GM18868 (cell line): ENCODE measurements around the gene CREB3L2.
A peak's percentile ranks its signal among the peaks of the same experiment; 100 is the strongest.
"Not testable (repeated sequence)": the region's sequence is repeated elsewhere in the genome, so short reads cannot be mapped to it uniquely, and the experiment has no call there.

ENCODE experiments used
- ATAC-seq: cut with Tn5 transposase; IDR thresholded peaks from one replicate; pipeline ENCODE4 v1.9.1; 2021; ENCODE audit warnings: mild to moderate bottlenecking, moderate library complexity; ENCODE audit not compliant: unreplicated experiment

CREB3L2 gene

DNA sequence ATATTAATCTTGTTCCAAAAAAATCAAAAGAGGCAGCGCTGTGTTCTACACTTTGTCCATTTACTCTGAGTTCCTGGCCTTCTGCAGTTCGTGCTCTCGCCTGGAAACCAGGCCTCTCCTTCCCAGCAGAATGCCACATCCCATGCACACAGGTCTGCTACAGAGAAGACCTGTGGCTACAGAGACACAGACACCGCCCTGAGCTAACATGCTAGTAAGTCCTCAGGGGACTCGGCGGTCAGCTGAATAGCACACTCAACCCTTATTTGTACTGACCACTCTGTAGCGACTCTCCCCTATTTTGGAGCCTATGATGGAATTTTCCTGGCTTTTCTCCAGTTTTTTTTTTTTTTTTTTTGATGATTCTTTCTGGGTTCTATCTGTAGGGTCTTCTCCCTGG lies 12.8 kb downstream of the CREB3L2 start:
- no peak for ATAC-seq

DNA sequence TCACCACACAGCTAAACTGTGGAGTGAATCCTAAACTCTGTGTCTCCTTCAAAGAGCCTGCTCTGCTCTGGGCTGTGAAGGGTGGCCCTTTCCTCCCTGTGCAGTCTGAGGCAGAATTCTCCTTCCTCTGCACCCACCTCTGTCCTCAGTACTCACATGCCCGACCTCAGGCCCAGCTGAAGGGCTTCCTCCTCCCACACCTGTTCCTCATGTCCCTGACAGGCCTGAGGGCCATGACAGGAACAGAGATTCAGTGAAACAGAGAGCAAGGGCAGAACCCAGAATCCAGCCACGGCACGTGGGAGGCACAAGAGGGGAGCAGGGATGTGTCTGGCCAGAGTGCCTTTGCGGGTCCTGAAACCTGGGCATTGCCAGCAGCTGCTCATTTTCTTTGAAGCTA lies 13.9 kb downstream of the CREB3L2 start:
- ATAC-seq = peak; percentile 44

DNA sequence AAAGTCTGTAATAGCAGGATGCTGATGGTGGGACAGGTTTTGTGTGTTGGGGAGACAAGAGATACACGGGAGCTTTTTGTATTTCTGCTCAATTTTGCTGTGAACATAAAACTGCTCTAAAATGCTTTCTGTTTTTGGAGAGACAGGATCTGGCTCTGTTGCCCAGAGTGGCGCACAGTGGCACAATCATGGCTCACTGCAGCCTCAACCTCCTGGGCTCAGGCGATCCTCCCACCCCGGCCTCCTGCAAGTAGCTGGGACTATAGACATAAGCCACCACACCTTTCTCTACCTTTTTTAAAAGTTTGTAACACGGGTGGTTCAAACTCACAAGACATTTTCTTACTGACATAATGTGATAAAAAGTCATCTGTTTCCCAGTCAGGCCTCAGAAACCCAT lies 14.3 kb downstream of the CREB3L2 start:
- no peak for ATAC-seq

DNA sequence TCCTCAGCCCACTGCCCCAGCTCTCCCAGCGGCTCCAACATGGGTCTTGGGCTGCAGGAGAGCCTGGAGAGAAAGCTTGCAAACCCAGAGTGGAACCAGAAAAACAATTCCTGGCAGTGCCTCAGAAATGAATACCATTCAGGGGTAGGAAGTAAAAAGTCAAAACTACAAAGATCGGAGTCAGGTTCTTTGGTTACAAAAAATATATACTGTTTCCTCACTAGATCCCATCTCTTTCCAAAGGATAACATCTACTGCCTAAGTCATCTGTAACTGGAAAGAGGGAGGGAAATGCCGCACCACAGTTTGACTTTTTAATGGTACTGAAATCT lies 14.9 kb downstream of the CREB3L2 start:
- no peak for ATAC-seq

DNA sequence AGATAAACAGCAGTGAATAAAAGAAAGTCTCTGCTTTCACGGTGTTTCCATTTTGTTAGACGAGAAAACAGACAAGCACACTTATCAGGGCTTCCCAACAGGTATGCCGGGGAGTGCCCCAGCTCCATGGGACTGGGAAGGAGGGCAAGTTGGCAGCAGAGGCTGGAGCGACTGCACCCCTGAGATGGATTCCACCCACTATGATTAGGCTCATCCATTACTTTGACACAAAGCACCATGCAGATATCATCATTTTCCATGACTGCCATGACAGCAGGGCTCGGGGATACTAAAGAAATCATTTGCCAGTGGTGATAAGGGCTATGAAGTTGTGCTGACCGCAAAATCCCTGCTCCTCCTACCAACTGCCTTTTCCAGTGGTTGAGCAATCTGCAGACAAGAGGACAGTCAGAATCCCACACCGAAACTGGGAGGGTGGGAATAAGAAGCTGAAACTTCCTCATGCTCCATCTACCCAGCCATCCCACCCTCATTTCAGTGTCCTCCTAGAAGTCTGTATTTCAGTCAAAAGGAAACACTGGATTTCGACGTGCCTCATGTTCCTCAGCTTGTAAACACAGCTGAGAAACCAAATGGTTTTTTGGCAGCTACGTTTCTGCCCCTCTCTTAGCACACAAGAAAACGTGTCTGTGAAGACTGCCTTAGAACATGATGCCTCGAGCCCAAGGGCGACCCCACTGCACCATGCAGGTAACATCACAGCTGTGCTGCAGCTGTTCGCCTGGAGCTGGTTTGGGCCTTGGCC lies 15.5 kb downstream of the CREB3L2 start:
- ATAC-seq = no peak

DNA sequence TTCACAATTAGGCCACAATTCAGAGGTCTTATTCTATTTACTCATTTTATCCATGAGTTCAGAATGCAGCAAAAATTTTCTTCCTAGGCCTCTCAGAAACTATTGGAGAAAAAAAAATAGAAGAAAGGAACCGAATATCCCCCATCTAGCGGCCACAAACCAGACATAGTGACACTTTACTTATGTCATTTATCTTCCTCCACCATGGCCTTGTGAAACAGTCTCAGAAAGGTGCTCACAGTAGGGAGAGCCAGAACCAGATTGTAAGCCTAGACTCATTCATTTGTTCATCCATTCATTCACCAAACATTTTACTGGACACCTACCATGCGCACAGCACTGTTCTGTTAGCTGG lies 16.0 kb downstream of the CREB3L2 start:
- ATAC-seq = peak; percentile 51

DNA sequence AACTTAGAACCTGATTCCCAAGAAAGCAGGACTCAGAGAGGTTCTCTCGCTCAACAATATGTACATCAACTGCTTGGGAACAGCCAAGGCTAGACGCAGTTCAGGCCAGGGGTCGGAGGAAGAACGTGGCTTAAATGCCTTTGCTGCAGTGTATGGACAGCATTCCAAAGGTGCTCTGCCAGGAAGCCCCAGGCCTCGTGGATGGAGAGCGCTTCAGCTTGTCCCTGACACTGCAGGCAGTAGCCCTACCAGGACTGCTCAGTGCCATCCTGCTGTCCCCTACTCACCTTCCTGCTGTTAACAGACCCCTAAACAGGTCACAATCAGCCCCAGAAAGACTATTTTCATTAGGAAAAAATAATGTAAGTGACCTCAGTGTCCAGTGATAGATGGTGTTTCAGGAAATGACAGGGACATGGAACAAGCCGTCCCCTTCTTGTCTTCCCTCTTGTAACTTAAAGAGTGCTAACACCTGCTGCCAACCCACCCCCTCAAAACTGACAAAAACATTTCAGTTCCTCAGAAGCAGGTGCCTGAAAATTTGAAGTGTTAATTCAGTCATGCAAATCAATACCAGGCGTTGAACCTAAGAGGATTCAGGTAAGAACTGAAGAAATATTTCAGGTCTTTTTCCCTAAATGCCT lies 16.5 kb downstream of the CREB3L2 start:
- ATAC-seq = peak; percentile 50

DNA sequence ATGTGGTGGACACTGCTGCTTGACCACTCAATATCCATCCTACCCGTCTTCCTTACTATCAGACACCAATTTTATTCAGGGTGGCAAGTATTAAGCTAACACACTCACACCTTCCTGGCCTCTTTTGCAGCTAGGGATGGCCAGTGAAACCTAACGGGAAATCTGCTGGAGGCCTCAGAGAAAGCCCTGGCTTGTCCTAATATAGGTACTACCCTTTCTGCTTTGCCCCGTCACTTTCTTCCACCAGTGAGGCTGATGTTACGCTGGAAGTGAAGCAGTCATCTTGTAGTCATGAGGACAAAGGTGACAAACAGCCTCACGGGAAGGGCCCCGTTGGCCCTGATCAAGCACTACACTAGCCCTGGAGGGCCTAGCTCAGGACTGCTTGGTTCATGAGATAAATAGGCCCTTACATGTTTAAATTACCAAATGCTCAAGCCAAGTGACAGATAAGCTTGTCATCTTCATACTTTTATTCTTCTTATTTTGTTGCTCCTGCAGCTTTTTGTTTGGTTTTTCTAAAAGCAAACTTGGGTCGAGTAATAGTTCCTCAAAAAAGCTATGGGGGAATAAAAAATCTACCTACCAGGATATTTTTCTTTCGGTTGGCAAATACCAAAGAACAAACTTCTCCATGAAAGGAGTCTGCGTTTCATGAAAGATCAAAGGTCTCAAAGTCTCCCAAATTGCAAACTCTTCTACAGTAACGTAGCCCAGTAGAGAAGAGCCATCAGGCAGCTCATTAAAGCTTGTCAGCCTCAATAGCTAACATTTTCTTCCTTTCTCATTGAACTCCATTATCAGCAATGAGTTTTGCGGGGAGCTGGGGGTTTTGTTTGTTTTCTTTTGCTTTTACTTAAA lies 17.5 kb downstream of the CREB3L2 start:
- no peak for ATAC-seq

DNA sequence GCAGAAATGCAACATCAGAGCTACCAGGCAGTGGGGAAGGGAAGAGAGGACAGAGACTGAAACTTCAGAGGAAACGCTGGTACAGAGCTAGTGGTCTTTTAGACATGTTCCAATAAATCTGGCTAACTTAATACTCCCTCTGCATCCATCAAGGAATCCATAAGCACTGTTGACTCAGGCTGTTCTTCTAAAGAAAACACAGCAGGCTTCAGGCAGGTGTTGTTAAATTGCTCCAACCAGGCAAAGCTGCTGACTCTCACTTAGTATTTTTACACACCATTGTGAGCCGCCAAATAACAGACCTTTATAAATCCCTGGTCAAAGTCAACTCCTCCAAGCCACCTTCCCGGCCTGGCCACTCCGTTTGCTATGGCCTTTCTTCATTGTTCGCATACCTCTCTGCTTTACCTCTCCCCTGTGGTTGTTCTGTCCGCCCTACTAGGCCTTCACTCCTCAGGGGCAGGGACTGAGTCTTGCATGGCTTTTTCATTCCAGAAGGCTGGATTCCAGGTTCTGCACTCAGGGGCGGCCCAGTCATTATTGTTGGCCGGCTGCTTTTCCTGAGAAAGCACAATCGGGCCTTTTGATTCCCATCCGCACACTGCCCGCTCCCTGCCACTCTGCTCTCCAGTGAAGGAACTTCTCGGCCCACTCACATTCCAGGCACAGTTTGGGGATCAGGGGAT lies 18.4 kb downstream of the CREB3L2 start:
- ATAC-seq = no peak

DNA sequence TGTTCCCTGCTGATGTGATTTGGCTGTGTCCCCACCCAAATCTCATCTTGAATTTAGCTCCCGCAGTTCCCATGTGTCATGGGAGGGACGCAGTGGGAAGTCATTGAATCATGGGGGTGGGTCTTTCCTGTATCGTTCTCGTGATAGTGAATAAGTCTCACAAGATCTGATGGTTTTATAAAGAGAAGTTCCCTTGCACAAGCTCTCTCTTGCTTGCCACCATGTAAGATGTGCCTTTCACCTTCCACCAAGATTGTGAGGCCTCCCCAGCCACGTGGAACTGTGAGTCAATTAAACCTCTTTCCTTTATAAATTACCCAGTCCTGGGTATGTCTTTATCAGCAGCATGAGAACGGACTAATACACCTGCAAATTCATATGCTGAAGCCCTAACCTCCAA lies 19.5 kb downstream of the CREB3L2 start:
- not testable (repeated sequence) for ATAC-seq

DNA sequence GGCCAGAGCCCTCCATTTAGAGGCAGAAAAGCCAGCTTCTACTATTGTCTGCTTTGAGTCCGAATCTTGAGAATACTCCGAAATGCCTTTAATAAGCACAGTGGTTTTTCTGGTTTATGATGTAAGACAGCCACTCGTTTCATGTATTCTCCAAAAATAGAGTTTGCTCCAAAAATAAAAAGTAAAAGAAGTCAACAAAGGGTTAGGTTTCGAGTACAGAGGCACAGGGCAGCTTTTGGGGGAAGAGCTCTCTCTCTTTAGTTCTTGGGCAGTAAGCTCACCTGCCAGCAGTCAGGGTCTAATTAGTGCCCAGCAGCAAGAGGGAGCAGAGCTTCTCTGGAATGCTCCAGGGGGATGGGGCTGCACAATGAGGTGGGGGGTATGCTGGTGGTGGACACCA lies 20.2 kb downstream of the CREB3L2 start:
- peak; percentile 68 for ATAC-seq

DNA sequence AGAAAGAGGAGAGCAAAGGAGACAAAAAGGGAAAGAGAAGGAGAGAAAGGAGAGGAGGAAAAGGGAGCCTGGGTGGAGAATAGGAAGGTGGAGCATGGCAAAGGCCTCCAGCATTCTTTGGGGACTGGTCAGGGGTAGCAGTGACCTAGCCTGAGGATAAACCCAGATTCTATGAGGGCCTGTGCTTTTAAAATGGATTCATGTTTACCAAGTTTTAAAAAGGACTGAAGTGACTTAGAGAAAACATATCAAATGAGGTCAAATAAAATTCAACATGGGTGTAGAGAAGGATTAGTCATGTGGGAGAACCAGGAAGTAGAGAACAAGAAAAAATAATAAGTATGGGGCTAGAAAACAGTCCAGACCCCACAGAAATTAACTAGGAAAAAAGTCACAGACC lies 20.7 kb downstream of the CREB3L2 start:
- peak; percentile 0 for ATAC-seq

DNA sequence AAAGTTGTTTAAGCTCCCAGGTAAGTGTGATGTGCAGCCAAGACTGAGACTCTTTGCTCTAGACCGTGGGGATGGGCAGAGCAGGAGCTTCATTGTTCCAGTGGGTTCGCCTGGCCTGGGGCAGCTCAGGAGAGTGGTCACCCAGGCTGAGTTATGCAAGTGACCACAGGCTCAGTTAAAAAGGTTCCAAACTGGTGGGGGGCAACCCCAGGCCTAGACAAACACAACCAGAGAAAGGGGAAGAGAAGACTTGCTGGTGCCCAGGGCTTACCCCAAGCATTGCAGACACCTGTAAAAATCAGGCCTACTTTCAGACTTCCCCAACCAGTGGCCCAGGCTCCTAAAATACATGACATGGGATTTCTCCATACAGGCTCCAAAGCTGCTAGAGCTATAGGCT lies 21.6 kb downstream of the CREB3L2 start:
- peak; percentile 20 for ATAC-seq

DNA sequence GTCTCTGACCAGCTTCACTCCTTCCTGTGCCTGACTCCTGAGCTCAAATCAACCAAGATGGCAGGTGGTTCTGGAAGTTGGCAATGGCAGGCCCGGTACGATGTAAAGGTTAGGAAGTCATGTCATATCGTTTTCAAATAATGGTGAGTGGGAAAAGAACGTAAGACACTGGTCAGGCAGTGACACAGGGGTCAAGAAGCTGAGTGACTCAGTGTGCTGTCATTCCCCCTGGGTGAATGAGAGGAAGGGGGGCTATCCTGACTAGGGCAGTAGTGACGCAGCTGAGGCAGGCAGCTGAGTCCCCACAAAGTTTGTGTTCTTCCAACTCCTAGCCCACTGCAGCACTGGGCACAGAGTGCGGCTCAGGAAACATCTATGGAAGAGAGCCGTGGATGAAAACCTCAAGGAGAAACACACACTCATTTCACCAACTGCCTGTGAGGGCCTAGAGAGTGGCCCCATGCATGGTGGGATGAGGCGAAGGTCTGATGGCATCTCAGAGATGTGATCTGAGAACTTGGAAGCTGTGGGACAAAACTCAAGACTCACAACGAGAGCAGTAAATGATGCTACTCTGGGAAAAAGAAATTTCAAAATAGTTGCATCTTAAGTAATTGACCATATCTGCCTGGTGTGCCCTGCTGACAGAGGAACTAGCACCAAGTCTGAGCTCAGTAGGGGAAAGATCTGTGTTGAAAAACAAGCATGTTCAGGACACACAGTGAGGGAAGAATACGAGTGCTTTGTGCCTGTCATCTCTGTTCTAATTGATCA lies 23.2 kb downstream of the CREB3L2 start:
- no peak for ATAC-seq

DNA sequence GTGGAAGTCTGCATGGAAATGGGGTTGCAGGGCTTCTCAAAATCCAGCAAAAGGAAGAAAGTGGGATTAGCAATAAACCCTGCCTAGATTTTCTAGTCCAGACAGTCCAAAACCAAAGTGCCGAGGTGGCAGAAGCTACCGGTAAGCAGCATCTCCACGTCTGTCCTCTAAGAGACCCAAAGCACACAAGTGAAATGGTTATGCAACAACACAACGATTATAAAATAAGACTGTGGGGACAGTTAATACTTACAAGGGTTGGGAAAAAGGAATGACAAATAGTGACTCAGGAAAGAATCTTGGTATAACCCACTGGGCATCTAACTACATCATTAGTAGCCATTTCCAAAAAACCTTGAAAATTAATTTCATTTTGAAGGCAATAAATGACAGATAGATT lies 24.7 kb downstream of the CREB3L2 start:
- ATAC-seq = no peak

DNA sequence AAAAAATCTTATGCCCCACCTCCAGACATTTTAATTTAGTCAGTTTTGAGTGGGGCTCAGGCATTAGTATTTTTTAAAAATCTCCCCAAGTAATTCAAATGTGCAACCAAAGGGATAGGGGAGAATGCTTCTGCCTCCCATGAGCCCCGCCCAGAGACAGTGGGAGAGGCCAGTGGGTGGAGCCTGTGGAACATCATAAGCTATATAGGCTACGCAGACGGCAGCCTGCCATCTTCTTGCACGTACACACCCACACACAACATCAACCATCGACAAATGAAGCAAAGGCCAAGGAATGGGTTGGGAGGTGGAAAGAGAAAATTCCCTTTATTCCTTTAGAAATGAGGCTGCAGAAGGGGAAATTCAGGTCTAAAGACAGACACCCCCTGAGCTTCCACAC lies 25.2 kb downstream of the CREB3L2 start:
- no peak for ATAC-seq

DNA sequence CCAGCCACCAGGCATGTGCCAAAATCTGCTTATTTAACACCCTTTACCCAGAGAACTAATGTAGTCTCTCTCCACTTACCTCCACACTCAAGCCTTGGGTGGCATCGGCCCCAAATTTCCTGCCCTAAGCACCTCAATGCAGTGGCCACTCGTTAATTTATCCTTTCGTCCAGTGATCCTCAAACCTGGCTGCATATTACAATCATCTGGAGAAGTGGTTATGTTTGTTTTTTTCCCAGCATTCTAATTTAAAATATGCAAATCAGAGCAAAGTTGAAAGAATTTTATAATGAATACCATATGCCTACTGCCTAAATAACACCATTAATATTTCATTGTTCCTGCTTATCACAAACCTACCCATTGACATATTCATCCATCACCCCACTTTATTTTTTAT lies 25.7 kb downstream of the CREB3L2 start:
- ATAC-seq = no peak

DNA sequence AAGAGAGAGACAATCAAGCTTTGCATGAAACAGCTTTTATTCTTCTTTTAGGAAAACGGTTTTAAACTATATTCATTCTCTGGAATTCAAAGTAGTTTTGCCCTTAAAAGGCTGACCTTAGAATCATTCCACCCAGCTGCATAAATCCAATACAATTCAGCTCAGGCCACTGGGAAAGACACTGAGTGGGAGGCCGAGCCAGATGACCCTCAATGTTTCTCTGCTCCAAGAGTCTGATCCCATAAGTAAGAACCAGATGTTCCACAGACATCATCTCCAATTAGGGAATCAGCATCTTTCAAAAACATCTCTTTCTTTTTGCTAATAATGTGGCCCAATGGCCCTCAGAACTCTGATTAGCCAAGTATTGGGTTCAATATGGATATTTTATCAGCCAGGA lies 26.1 kb downstream of the CREB3L2 start:
- no peak for ATAC-seq

DNA sequence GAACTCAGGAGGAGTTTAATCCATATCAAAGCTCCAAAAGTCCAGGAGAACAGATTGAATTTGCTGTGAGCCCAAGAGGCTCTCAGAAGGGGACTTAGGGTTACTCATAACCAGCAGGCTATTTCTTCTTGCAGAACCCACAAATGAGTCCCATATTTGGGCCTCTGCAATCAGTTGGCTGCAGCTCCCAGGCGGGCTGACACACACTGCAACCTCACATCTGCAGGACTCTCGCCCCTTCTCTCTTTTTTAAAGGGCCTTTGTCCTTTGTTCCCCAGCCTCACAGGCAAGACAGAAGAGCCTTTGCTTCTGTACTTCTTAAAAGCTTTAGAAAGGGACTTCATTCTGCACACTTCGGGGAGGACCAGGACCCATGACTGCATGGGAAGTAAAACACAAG lies 26.7 kb downstream of the CREB3L2 start:
- peak; percentile 94 for ATAC-seq

DNA sequence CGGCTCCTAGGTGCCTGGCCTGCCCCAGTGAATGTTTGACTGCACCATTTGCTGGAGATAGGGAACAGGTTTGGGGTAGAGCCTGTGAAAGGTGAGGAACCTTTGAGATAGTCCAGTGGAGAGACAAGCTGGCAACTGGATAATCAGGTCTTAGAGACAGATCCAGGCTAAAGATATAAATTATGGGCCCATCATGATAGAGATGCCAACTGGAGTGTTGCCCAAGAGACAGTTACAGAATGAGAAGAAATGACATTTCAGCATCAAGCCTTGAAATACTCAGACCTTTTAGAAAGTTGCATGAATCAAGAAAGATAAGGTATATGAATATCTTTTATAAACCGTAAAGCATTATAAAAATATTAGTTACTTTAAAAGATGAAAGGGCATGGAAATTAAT lies 27.1 kb downstream of the CREB3L2 start:
- ATAC-seq = no peak
